Fibroblast of skin of left quadriceps (primary cell): ENCODE data around the gene GULP1.
"Not testable (repeated sequence)": the region's sequence is repeated elsewhere in the genome, so short reads cannot be mapped to it uniquely, and the experiment has no call there.

ENCODE experiments used
- DNase-seq, 2 experiments: peaks; one replicate each; pipeline ENCODE4 v3.0.0-alpha.2; 2013; ENCODE audit warnings: low read depth in 2 of 2

Gene GULP1

DNA sequence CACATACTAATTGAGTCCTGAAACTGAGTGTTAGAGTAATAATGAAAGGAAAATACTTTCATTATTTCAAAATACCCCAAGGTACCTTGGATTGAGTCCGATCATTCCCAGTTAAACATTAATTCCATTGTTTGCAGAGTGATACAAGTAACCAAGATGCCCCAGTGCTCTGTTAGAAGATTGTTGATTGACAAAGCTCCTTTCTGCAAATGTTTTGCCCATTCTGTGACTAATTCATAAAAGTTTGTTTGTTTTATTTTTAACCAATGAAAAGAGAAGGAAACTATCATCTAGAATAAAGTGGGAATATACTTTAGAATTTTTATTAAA is 124.0 kb downstream of the GULP1 start:
- no peak for DNase-seq

DNA sequence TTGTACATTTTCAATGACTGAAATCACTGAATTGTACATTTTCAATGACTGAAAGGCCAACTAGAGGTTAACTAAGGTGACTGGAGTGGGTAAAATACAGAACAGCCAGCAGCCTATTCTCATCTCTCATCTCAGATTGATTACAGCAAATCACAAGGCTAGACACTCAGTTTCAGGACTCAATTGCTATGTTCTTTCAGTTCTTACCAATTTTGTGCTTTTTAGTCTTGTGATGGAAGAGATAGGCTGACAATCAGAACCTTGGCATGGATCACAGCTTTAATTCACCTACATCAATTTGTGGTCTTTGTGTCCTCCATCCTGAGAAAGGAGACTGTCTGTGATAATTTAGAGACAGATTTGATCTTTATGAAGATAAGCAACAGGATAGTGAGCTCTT is 124.7 kb downstream of the GULP1 start:
- DNase-seq, result no peak

DNA sequence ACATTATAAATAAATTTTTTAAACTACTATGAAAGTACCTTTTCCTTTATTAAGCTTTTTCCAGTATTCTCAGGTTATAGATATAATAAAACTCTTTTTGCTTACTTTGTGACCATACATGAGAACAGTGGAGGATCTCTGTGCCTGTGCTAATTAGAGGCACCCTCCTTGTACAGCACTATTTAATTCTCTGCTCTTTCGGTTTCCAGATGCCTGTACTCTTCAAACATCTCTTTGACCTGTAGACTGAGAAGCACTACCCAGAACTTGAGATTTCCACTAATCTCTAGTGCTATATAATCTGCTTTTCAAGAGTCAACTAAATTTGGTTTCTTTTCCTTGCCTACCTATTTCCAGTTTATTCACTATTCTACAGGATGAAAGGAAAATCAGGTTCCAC is 131.1 kb downstream of the GULP1 start:
- no peak for DNase-seq

DNA sequence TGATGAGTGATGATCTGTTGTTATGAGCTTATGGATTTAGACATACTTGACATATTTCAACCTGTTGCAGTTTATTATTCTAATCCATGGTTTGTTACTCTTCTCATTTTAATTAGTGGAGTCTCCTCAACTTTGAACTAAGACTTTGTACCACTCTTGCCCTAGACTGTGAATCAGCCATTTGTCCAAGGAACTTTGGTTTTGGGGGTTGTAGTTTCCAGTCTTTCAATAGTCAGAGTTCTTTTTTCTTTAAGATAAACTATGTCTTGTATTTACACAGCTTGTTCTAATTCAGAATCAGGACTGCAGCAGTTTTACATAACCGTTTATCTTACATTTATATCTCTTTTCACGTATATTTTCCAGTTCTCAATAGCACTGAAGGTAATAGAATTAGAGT is 133.6 kb downstream of the GULP1 start:
- DNase-seq, result no peak

DNA sequence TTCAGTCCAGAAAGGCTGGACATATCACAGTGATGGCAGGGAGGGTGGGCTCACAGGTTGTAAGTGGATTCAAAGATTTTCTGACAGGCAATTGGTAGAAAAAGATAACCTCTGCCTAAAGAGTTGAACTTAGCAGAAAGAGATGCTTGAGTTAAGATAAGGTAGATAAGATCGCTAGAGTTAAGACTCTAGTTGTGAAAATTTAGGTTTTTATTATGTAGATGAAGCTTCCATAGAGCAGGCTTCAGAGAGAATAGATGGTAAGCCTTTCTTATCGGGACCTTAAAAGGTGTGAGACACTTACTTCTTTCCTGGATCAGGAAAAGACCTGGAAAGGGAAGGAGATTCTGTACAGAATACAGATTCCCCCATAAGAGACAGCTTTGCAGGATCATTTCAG is 134.4 kb downstream of the GULP1 start:
- DNase-seq, result no peak

DNA sequence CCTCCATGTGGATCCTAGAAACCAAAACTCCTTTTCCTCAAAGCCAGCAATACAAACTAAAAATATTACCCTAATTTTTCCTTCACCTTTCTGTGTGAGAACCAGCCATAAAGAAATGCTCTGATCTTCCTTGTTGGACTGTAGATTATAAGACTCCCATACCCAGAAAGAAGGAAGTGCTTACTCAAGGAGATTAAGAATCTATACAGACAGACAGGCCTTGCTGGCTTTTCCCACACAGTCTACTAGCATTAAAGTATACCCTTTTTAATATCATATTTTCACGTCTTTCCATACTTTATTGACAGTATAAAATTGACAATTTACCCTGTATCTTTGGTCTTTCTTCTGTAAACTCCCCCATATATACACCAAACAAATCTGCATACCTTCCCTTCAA is 139.0 kb downstream of the GULP1 start:
- DNase-seq, result no peak

DNA sequence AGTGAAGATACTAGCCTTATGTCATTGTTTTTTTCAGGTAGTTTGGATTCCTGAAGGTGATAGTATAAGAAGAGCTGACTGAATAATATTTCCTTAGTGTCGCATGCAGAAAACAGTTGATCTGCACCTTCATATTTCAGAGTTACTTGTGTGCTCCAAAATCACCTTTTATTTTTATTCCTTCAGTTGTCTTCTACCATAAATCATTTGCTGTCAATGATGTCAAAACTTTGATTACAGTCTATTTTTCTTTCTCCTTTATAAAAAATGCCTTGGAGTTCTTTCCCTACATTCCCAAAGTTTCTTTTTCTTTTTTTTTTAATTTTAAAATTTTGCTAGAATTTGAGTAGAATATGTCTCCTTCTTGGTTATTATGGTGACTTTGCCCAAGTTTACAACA is 142.3 kb downstream of the GULP1 start:
- no peak for DNase-seq

DNA sequence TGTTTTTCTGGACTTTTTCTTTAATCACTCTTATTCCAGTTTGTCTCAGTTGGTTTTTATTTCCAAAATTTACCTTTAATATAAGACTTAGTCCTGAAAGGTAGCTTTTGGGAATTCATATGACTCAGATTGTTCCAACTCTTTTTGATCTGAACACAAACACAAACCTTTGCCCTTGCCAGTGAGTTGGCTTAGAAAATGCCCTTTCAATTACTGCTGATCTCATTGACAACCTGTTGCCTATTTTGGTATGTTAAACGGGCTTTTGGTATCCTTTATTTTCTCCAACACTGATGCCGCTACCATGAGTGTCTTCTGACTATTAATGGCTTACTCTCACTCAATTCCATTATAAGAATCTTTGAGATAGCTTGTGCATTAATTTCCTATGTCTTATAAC is 143.4 kb downstream of the GULP1 start:
- no peak for DNase-seq

DNA sequence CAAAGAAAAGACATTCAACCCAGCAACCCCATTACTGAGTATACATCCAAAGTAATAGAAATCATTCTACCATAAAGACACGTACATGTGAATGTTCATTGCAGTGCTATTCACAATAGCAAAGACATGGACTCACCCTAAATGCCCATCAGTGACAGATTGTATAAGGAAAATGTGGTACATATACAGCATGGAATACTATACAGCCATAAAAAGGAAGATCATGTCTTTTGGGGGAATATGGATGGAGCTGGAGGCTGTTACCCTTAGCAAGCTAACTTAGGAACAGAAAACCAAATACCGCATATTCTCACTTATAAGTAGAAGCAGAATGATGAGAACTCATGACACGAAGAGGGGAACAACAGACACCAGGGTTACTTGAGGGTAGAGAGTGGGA is 145.9 kb downstream of the GULP1 start:
- no peak for DNase-seq

DNA sequence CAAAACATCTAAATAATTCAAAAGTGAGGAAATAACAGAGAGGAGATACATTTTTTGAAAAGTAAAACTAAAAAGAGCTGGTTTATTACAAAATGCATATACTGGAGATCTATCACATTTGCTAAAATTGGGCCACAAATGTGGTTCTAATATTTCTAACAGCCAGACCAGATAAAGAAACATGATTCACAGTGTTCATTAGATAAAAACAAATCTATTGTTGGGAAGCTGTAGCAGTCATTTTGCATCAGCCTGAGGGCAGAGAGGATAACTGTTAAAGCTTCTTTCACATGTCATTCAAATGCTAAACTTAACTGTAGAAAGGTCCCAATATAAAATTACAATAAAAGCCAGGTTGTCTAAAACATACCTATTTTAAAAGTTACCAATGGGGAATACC is 148.3 kb downstream of the GULP1 start:
- DNase-seq, result no peak

DNA sequence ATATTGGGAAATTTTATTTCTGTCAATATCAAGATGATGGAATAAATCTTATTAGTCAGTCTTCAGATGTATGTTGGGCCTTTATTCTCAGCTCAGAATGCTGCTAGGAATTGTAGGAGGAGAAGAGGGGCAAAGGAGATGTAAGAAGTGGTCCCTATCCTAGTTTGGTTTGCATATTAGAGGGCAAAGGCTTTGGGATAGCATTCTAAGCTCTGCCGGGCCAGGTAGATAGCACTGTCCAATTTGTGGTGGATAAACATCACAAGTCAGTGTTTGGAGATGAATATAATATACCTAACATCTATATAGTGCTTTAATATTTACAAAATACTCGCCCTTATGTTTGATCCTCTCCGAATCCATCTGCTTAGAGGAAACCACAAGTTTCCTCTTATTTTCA is 149.2 kb downstream of the GULP1 start:
- DNase-seq, result no peak

DNA sequence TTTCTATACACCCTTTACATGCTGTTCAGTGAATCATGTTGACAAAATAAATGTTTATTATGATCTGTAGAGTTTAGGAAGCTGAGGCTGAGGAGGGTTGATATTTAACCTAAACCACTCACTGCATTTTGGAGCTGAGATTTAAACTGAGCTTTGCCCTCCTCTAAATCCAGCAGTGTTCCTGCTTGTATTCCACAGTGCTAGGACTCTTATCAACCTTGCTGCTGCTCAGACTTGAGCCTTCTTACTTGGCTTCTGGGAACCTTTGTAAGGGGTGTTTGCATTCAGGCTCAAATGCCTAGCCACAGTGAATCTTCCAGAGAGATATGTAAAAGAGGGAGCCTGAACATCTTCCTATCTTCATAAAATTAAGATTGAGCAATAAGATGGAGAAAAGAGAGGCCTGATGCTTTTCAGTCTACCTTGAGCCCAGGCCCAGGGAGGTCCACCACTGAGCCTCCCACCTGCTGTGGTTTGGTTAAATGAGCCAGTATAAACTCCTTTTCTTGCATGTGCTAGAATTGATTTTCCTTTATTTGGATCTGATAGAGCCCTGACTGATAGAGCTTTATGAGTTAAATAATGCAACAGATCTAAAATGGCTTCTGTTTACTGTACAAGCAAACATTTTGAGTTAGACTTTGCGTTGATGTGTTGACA is 149.7 kb downstream of the GULP1 start:
- no peak for DNase-seq

DNA sequence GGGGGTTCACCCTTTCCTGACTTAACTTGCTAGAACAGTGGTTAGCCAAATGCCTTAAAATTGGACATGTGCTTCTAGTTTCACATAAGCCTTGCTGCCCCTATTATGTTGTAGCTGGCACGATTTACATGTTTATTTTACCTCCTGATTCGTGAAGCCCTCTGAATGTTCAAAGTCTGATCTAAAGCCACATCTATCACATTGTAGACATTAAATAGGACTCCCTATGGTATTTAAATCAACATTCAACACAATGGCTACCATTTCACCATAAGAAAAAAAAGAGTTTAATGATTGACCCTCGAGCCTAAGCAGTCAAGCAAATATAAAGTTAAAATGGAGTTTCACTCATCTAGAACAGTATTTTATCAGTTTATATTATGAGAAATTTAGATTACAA is 151.5 kb downstream of the GULP1 start:
- no peak for DNase-seq

DNA sequence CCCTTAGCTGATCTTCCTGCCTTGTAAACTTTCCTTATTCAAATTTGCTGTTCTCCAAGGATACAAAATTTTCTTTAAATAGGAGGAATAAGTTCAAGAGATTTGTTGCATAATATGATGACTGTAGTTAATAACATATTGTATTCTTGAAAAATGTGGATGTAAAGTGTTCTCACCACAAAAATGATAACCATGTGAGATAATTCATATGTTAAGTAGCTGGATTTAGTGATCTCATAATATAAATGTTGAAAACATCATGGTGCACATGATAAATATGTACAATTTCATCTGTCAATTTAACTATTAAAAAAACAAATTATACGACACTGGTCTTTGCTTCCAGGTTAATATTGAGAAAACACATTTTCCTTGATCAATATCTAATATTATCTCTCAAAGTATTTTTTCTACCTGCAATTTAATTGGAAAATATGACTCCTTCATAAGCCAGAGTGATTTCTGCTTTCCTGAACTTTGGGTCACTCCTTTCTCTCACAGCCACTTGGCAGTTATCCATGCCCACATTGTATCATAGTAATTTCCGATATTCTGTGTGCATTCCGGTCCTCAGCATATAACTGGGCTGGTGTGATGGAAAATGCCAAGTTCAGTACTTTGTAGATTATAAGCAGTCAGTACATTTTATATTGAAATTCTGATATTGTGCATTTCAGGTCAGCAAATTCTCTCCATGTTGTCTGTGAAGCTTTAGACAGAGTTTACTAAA is 152.6 kb downstream of the GULP1 start:
- peak; percentile 13 for DNase-seq

DNA sequence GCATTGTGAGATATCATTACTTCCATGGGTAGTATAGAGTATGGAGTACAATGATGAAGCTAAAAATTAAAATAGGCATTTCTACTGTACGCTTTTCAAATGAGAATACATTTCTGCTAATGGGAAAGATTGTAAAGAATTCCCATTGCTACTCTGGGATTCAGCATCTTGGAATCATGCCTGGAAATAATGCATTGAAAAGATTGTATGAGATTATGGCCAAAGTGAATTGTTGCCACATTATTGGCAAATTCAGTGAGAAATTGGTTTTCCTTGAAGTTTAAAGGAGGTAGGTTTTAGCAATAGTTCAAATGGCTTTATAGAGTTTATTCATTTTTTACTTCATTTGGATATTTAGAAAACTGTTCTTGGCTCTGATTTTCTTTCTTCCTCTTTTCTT is 157.9 kb downstream of the GULP1 start:
- DNase-seq, result peak; percentile 39

DNA sequence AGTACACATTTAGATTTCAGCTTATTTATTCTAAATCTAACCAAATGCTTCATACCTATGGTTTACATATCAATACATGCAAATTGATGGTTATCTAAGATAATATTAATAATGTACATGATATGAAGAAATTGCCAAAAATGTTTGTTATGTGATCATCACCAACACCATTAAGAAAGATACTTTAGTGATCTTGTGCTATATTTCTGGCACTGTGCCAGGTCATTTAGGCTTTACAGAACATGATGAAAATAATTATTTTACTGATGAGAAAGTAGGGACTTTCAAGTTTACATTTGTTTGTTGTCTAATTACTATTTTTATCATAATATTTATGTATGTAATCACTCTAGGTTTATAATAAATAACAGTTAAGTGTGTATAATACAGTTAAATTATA is 158.3 kb downstream of the GULP1 start:
- DNase-seq, result no peak

DNA sequence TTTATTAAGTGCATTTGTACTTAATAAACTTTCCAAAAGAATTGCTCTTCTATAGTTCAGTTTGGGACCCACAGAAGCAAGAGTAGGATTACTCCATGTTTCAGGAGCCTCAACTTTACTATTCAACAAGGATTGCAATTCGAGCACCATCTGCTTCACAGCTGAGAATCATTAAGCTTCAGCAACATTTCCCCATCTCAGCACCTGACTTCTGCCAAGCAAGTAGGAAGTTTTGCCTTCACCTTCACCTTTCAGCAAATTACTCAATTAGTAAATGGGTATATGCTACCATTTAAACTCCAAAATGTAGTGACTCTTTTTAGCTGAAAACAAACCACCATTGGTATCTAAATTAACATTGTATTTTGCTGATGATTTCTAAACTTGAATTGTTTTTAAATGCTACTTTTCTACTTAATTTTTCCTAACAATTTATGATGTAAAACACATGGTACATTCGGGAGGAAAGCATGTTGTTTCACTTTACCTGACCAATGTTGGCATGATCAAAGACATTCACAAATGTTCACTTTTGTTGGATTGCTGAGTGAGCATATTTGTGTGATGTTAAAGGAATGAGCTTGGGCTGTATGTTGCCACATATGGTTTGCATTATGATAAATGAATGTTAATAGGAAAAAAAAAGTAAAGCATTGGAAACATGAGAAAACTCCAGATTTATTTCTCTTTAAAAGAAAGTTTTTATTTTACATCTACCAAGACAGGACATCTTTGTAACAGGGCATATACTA is 159.2 kb downstream of the GULP1 start:
- DNase-seq, result peak; percentile 52 to 64

DNA sequence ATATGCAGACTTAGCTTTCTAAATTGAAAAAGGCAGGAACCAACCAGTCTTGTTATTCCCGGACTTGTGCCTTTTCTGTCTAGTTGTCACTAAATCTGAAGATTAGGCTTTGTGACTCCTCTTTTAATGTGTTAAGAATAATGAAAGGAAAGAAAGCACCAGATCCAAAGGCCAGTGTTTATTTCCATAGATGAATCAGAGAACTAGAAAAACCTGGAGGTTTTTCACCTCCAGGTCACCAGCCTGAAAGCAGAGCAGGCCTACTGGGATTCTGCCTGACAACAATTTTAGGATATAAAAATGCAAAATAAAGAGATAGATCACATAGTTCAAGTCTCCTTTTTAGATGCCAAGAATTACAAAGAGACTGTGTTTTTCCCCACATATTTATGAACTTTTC is 160.4 kb downstream of the GULP1 start:
- DNase-seq, result no peak

DNA sequence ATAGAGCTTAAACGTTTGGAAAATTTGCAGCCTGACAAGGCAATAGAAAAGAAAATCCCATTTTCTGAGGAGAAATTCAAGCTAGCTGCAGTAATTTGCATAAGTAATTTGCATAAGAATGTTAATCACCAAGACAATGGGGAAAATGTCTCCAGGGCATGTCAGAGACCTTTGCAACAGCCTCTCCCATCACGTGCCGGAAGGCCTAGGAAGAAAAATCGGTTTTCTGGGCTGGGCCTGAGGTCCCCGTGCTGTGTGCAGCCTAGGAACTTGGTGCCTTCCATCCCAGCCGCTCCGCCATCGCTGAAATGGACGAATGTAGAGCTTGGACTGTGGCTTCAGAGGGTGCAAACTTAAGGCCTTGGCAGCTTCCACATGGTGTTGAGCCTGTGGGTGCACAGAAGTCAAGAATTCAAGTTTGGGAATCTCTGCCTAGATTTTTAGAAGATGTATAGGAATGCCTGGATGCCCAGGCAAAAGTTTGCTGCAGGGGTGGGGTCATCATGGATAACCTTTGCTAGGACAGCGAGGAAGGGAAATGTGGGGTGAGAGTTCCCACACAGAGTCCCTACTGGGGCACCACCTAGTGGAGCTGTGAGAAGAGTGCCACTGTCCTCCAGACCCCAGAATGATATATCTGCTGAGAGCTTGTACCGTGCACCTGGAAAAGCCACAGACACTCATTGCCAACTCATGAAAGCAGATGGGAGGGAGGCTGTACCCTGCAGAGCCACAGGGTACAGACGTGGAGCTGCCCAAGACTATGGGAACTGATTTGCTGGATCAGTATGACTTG is 164.6 kb downstream of the GULP1 start:
- no peak for DNase-seq

DNA sequence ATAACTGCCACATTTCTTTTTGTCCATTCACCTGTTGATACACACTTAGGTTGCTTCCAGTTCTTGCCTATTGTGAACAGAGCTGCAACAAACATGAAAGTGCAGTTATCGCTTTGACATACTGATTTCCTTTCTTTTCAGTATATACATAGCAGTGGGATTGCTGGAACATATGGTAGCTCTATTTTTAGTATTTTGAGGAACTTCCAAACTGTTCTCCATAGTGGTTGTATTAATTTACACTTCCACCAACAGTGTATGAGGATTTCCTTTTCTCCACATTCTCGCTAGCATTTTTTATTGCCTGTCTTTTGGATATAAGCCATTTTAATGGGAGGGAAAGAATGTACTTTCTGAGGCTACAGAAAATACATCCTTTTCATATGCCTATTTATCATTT is 167.4 kb downstream of the GULP1 start:
- peak; percentile 6 to 11 for DNase-seq

DNA sequence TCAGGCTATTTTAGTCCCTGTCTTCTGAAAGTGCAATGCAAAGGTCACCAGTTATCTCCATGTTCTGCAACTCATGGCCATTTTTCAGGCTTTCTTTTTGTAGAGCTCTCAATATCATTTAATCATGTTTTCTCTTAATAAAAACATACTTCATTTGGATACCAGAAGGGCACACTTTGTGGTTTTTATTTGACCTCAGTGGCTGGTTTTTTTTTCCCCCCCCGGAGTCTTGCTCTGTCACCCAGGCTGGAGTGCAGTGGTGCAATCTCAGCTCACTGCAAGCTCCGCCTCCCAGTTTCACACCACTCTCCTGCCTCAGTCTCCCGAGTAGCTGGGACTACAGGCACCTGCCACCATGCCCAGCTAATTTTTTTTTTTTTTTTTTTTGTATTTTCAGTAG is 174.4 kb downstream of the GULP1 start:
- DNase-seq, result not testable (repeated sequence)

DNA sequence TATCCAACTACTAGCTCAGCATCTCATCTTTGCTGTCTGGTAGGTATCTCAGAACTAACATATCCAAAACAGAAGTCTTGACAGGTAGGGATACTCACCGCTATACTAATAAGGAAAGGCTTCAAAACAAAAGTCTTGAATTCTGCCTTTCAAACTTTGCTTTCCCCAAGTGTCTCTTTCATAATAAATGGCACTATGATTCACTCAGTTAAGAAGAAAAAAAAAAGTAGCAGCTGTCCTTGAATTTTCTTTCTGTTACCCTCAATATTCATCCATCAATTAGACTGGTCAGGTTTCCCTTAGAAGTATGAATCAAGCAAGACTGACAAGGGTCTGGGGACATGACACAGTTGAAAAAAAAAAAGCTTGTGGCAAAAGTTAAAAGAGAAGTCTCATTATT is 175.1 kb downstream of the GULP1 start:
- DNase-seq, result no peak
